ENCODE results near the gene HSPA12B.

Gene HSPA12B

DNA sequence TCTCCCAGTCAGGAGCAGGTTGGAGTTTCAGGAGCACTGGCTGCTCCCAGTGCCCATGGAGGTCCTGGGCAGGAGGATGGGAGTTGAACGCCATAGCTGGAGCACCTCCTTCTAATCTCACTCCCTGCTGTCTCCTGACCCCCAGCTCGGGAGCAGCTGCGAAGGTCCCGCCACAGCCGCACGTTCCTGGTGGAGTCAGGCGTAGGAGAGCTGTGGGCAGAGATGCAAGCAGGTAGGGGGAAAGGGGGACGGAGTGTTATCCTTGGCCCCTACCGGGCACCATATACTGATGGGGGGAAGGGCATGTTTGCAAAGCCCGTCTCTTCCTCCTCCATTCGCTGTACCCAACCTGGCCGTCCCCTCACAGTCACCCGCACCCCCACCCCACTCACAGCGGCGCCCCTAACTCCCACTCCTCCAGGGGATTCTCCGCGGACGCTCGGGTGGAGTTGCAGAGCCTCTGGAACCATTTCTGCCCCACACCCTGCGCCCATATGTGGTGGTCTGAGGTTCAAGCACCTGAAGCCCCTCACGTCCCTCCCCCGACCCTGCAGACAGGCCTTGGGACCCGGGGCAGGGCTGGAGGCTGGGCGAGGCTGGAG, 16.7 kb downstream of the HSPA12B start:
- no peak for DNase-seq (ENCODE audit: low spot score)

DNA sequence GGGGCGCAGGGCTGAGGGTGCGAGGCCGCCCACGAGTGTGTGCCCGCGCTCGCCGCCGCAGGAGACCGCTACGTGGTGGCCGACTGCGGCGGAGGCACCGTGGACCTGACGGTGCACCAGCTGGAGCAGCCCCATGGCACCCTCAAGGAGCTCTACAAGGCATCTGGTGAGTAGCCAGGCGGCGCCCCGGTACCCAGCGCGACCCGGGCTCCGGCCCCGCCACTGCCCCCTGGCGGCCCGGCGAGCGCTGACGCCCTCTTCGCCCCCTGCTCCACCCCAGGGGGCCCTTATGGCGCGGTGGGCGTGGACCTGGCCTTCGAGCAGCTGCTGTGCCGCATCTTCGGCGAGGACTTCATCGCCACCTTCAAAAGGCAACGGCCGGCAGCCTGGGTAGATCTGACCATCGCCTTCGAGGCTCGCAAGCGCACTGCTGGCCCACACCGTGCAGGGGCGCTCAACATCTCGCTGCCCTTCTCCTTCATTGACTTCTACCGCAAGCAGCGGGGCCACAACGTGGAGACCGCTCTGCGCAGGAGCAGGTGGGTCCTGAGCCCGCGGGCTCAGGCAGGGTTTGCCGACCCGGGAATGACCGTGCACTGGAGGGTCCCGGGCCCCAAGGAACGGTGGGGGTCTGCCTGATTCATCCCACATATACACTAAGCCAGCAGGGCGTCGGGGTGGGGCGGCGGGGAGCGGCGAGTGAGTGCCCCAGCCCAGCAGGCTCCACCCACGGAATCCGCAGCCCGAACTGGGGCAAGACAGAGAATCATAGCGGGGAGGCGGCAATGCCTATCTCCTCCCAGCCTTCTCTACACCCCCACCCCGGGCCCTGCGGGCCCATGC, 17.4 kb downstream of the HSPA12B start:
- DNase-seq (ENCODE audit: low spot score), result peak; percentile 69

DNA sequence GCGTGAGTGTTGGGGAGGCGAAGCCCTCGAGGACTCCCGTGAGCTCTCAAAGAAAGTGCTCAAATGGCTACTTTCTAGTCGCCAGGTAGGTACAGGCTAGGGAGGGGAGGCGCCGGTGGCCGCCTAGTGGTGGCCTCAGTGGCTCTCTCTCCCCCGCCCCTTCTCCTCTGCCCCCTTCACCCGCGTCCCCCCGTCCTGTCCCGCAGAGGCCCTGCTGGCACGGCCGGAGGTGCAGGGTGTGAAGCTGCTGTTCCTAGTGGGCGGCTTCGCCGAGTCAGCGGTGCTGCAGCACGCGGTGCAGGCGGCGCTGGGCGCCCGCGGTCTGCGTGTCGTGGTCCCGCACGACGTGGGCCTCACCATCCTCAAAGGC, 18.8 kb downstream of the HSPA12B start:
- DNase-seq (ENCODE audit: low spot score), result no peak

DNA sequence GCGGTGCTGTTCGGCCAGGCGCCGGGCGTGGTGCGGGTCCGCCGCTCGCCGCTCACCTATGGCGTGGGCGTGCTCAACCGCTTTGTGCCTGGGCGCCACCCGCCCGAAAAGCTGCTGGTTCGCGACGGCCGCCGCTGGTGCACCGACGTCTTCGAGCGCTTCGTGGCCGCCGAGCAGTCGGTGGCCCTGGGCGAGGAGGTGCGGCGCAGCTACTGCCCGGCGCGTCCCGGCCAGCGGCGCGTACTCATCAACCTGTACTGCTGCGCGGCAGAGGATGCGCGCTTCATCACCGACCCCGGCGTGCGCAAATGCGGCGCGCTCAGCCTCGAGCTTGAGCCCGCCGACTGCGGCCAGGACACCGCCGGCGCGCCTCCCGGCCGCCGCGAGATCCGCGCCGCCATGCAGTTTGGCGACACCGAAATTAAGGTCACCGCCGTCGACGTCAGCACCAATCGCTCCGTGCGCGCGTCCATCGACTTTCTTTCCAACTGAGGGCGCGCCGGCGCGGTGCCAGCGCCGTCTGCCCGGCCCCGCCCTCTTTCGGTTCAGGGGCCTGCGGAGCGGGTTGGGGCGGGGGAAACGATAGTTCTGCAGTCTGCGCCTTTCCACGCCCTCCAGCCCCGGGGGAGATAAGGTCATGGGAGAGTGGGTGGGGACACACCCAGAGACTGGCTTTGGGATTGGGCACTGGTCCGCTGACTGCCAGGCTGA, 19.3 kb downstream of the HSPA12B start:
- DNase-seq (ENCODE audit: low spot score), result no peak

DNA sequence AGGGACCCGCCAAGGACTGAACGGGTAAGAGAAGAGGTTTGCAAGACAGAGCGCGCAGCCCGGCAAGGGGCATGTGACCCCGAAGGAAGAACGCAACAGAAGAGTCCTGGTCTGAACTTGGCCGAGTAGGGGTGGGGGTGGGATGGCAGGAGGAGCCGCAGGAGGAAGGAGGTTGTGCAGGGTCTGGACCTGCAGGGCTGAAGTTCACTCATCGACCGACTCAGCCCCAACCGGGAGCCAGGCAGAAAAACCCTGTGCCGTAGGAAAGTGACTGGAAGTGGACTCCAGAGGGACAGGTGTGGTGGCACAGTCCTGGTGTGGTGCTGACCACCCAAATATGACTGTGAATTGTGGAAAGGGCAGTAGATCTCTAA, 19.9 kb downstream of the HSPA12B start:
- DNase-seq (ENCODE audit: low spot score), result no peak

DNA sequence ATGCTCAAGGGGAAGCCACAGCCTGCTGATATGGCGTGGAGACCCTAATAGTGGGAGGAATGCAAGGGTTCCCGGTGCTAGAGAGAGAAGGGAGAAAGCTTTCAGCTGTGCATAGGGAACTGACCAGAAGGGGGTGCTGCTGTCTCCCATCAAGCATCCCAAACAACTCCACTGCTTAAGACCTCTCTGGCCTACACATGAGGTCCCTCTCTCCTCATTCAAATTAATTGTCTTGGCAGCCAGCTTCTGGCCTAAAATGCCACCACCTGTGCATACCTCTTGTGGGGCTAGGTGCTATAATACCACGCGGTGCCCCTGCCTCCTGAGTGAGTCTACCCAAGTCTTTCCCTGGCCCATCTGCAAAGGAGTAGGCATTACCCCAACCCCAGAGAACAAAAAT, 20.6 kb downstream of the HSPA12B start:
- DNase-seq (ENCODE audit: low spot score), result peak; percentile 91

DNA sequence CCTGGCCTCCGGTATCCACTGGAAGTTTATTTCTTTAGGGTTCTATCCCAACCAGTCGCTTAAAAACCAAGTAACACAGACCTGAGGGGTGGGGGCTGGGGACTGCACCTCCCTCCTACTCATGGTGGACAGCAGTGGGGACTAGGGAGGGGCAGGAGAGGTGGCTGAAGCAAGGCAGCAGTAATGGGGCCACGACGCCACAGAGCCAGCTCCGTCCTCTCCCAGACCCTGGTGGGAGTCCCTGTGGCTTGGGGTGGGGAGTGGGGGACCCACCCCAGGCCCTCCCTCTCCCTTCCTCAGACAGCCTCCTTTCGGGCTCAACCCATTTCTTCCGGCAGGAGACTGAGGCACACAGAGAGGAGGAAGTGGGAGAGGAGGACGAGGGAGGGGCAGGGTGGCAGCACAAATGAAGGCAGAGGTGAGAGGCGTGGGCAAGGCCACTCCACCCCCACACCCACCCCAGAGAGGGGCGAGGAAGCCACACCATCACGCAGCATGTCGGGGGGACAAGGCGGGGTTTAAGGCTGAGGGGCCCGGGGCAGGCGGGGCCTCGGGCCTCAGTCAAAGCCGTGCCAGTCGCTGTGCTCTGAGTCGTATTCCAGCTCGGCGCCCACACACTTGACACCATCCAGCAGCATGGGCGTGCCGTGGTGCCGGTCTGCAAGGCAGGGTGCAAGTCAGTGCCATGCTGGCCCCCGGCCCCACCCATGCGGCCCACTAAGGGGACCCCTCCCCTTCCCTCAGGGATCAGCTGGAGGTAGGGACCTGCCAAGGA, 21.2 kb downstream of the HSPA12B start:
- DNase-seq (ENCODE audit: low spot score), result no peak

DNA sequence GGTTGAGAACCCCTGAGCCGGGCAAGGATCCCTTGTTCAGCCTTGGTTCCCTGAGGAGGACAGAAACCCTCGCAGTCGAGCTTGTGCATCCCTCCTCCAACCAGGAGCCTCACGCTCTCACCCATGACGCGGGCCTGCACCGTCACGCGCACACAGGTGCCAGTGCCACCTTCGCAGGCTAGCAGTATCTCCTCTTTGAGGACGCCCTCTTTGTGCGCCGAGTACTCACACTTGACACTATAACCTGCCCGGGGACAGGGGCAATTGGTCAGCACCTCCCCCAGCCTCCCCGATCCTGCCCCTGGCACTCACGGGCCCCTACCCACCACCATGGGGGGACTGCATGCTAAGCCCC, 21.8 kb downstream of the HSPA12B start:
- DNase-seq (ENCODE audit: low spot score), result no peak

DNA sequence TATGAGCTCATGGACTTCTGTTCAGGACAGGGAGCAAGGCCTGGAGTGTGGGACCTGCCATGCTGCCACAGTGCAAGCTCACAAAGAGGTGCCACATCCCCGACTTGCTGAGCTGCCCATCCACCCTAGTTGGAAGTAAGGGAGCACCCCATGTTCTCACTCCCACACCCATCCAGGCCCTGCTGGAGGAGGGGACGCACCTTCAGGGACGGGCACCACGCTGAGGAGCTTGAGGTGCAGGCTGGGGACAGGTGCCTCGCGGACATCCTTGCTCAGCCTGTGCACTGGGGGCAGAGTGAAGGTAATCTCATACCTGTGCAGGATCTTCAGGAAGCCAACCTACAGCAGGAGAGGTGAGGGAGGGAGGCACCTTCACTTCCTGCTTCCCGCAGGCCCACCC, 22.8 kb downstream of the HSPA12B start:
- DNase-seq (ENCODE audit: low spot score), result no peak

DNA sequence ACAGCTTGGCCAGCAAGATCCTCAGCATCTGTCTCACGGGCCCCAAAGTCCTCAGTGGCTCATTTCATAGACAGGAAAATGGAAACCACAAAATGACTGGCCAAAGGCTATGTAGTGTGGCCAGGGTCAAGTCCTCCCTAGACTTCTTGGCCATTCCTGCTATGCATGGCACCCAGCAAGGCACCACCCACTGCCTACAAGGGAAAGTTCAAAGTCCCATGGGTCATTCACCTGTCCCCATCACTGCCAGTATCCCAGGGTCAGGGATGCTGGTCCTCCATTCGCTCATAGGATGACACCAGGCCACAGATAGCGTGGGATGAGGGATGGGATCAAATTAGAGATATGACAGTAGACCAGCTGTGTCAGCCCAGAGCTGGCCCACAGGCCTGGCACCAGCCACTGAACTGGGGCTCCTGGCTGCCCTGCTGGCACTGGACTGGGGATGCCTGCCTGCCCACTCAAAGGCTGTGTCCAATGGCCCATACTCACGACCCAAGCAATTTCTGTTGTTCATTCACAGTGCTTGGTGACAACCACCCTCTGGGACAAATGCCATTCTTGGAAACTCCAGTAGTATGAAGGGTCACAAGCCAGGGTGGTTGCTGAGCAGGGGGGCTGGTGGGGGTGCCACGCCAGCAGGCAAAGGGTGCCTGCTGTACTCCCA, 23.5 kb downstream of the HSPA12B start:
- no peak for DNase-seq (ENCODE audit: low spot score)

DNA sequence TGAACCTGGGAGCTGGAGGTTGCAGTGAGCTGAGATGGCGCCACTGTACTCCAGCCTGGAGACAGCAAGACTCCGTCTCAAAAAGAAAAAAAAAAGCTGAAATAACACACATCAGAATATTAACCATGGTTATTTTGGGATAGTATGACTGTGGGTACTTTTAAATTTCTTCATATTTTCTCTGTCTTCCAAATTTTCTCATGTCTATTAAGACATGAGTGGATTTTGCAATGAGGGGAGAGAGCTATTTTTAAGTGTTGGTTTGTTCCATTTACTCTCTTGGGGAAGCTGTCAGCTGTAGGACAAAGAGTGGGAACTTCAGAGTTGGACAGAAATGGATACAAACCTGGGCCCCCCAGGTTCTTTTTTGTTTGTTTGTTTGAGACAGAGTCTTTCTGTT, 24.8 kb downstream of the HSPA12B start:
- no peak for DNase-seq (ENCODE audit: low spot score)

DNA sequence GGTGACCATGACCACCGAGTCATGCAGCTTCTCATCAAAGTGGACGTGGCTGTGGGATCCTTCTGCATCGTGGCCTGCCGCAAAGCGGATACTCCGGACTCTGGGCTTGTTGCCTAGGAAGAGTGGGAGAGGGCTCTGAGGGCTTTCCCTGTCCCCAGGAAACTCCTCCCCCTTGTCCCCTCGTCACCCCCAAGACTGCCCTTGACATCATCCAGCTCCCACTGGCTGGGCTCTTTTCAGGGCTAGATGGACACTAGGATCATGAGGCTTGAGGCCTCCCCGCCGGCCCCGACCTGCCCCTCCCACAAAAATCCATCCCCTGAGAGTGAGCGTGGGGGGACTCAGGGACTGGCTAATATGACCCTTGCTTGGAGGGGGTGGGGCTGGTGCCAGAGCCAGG, 26.1 kb downstream of the HSPA12B start:
- no peak for DNase-seq (ENCODE audit: low spot score)

DNA sequence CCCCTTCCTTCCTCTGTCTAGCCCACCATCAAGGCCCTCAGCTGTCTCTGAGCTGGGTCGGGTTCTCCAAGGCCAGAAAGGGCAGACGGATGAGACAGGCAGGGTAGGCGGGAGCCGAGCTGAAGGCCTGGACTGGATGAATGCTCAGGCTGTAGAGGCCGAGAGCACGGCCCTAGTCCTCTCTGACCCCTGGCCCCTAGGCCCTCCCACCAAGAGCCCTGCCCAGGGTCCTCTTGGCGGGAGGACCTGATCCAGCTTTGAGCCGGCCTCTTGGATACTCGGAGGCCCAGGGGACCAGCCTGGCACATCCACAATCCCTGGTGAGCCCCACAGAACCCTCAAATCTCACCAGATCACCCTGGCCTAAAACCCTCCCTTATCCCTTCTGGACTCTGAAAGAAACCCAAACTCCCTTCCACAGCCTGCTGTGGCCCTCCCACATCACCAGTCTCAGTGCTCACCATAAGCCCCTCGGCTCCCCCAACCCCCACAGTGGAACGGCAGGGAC, 26.9 kb downstream of the HSPA12B start:
- no peak for DNase-seq (ENCODE audit: low spot score)

DNA sequence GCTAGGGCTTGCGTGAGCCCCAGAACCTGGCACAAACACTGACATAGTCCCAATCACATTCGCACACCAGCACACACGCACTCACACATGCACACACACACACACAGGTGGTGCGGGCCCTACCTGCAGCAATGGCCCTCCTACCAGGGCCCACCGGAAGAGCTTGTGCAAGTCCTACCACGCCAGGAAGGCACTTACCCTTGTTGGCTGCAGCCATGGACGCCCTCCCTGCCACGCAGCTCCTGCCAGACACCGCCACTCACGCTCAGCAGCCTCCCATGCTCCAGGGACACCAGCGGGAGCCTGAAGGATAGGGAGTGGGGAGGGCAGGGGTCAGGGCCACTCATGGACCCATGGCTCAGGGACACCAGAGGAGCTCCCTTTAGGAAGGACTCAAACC, 27.4 kb downstream of the HSPA12B start:
- DNase-seq (ENCODE audit: low spot score), result no peak

DNA sequence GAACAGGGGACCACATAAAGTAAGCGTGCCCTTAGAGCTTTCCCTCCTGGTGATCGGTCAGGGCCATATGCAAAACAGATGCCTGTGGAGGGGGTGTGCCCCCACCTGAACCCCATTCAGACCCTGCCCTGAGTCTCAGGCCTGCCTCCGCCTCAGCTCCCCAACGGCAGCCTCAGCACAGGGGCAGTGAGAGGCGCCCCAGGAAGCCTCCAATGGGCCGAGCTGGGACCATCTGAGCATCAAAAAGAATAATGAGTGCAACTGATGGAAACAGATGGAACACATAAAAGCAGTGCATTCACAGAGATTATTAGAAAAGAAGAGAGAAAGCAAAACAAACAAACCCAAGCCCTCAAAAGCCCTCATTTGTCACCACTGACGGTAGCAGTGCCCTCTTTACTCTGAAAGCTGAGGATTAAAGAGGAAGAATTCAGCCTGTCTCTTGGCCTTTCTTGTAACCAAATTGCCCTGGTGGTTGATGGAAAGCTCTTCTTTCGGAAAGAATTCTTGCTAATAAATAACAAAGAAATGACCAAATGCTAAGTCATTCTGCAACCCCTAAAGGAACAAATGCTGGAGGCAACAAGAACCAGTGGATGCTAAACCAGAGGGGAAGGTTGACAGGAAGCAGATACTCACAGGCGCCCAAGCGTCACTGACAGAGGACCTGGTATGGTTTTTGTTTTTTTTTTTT, 28.3 kb downstream of the HSPA12B start:
- no peak for DNase-seq (ENCODE audit: low spot score)

DNA sequence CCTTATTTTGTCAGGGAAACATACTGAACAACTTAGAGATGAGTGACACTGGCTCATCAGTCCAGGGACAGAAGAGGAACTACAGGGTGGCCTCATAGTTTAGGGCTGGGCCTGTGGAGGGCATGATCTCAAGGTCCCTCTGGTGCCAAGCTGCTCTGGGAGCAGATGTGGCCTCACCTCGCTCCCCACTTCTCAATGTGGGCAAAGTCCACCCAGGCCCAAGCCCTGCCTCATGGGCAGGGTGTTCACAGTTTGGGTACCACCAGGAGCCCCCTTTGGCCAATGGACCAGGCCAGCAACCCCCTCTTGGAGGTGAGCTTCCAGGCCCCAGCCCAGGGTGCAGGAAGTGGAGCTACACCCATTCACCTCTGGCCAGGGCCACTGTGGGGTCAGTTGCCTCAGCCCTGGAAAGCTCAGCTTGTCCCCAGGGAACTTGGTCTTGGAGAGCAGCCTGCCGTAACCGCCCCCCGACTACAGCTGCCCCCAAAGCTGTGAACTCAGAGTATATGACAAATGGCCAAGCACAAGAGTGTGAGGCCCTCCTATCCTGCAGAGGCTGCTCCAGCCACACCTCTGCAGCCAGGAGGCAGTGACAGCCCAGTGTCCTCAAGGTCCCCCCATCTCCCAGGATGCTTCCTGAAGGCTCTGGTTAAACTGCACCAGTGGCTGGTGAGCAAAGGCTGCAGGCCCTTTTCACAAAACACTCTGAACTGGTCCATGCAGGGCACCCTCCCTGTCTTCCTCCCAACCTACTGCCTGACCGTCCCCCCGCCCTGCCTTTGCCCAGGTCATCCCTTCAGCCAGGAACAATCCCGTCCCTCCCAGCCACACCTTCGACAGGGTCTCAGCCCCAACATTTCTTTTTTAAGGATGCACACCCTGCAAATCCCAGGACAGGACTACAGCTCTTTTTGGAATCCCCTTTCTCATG, 31.5 kb downstream of the HSPA12B start:
- DNase-seq (ENCODE audit: low spot score), result no peak

DNA sequence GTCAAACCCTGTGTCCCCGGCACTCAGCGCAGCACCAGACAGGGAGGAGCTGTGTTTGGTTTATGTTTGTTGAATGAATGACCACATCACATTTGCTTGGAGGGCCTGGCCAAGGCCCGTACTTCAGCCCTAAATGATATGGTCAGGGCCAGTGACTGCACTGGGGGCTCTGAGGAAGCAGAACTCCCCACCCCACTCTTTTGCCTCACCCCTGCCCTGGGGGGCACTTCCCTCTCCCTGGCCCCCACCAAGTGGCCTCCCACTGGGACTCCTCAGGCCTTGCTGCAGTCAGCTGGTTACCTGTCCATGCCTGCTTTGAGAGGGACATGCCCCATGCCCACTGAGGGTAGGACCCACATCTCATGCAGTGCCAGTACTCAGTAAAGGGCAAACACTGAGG, 32.2 kb downstream of the HSPA12B start:
- no peak for DNase-seq (ENCODE audit: low spot score)

DNA sequence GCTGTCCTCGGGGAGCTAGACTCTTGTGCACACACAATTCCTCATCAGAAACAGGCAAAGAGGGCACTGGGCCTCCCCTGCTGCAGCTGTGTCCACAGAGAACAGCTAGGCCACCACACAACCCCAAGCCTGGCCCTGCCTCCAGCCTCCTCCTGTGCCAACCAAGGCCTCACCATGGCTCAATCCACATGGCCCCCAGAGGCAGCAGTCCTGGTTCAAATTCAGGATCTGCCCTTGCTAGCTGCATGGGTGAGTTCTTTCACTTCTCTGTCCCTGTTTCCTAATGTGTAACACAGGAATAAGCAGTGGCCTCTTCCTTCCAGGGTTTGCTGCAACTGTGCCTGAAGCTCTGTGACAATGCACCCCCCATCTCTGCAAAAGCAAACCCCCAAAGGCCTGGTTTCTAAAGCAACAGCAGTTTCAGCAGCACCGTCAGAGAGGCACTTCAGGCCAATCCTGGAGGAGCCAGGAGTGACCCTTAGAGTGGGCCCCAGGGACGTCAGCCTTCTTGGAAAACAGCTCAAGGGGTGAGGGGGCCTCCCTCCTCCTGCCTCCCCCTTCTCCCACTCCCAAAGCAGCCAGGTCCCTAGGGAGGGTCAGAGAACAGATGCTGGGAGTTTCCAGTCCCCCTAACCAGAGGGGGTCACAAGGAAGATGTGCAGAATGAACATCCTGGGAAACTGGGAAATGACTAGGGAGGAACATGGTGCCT, 32.8 kb downstream of the HSPA12B start:
- DNase-seq (ENCODE audit: low spot score), result no peak

DNA sequence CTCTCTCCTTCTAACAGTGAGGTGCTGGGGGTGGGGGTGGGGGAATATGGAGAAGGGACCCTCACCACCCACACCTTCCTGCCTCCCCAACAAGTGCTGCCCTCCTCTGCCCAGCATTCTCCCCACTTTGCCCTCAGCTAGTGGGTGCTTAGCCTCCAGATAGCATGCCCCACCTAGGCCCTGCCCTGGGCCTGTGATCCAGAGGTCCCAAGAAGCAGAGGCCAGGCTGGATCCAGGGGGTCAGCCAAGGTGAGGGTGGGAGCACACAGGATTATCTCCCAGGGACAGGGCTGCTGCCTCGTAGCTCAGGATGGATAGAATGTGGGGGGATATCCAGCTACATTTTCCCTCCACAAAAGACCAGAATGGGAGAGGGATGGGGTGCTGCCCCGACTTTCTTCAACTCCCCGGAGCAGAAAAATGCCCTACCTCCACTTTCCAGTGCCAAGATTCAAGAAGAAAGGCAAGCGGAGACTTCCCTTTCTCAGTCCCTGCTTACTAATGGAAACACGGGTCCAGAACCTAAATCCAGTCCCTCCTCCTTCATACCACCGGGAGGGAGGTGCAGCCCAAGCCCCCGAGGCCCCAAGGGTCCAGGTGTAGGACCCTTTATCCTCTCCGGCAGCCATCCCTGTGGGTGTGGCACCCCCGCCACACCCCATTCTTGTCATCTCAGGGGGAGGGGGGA, 34.1 kb downstream of the HSPA12B start:
- no peak for DNase-seq (ENCODE audit: low spot score)

Measured in AG08396 (cell line).